Measurements from ENCODE around the gene TMEM240.
A peak's percentile ranks its signal among the peaks of the same experiment; 100 is the strongest.
"Not testable (repeated sequence)": the region's sequence is repeated elsewhere in the genome, so short reads cannot be mapped to it uniquely, and the experiment has no call there.

Gene TMEM240

DNA sequence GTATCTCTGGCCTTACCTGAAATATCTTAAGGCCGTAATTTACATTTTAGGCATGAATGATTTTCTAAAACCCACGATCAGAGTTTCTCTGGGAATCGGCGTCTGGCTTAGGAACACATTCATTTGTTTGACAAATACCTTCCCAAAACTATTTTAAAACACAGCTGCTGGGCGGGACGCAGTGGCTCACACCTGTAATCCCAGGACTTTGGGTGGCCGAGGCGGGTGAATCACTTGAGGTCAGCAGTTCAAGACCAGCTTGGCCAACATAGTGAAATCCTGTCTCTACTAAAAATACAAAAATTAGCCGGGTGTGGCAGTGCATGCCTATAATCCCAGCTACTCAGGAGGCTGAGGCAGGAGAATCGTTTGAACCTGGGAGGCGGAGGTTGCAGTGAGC lies 16.5 kb upstream of the TMEM240 start:
- not testable (repeated sequence) for DNase-seq

DNA sequence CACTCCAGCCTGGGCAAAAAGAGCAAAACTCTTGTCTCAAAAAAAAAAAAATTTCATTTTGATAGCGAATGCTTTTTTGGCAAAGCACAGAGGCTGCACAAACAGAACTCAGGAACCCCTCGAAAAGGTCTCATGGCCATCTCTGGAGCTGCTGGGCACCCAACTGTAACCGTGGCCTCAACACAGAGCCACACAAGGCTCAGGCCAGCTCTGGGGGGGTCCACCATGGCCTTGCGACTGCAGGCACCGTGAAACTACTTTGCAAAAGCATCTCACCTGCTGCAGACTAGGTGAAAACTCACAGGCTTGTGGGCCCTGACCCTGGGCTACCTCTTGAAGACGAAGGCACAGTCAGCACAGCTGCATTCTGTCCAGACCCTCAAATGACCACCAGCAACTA lies 16.1 kb upstream of the TMEM240 start:
- no peak for DNase-seq

DNA sequence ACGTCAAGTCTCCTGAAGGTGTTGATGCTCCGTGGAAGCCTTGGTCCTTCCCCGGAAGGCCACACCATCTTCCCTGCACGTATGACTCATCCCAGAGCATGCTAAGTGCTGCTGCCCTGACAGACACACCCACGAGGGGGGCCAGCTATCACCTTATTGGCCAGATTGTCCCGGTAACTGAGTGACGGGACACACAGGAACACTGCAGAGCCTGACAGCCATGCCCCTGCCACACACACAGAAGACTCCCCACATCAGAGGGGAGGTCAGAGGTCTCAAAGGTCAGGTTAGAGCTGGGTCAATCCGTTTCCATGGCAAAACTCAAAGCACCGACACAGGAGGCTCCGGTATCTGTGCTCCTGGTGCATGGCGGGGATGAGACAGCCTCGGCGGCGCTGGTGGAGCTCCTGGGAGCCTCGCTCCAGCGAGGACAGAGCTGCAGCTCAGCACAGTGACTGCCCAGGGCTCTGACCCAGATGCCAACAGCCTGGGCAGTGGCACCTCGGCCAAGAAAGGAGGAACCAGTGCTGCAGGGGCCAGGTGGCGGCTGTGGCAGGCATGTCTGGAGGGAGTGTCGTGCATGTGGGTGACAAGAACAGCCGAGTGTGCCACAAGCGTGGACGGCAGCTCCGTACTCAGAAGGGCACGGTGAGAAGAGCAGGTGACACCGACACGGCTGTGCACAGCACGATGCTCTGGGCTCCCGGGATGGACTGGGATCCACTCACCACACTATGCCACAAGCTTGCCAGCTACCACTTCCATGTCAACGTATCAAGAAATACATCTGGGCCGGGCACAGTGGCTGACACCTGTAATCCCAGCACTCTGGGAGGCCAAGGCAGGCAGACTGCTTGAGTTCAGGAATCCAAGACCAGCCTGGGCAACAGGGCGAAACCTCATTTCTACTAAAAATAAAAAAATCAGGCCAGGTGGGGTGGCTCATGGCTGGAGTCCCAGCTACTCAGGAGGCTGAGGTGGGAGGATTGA lies 14.8 kb upstream of the TMEM240 start:
- DNase-seq: no peak

DNA sequence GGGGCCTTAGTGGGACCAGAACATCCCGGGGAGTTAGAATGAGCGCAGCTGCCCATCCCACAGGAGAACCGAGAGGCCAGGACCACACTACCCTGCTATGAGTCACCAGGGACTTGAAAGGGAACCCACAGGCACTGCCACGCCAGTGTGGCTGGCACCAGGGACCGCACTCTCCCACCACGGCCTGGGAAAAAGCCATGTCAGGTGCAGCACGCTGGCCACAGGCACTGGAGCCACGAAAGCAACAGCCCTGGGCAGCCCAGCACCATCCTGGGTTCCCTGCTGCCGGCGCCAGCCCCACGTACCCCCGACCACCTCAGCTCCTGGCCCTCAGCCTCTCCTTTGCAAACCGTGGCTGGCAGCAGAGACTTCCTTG lies 14.1 kb upstream of the TMEM240 start:
- no peak for DNase-seq

DNA sequence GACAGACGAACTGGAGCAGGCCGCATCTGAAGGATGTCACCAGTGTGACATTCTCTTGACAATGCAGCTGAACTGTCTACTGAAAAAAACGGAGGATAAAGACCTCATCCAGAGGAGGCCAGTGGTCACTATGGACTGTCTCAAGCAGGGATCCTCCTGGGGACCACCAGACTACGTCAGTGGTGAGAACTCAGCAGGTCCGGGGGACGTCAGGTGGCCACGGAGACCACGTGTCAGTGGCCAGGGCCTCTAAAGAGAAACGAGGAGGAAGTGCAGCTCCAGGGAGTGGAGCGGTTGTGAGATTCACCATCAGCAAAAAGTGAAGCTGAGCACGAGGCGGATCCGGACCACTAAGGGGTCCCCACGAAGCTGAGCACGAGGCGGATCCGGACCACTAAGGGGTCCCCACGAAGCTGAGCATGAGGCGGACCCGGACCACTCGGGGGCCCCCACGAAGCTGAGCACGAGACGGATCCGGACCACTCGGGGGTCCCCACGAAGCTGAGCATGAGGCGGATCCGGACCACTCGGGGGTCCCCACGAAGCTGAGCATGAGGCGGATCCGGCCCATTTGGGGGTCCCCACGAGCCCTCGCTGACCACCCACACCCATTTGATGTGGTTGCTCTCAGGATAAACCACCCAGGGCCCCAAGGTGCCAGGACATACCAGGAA lies 13.5 kb upstream of the TMEM240 start:
- DNase-seq: no peak

DNA sequence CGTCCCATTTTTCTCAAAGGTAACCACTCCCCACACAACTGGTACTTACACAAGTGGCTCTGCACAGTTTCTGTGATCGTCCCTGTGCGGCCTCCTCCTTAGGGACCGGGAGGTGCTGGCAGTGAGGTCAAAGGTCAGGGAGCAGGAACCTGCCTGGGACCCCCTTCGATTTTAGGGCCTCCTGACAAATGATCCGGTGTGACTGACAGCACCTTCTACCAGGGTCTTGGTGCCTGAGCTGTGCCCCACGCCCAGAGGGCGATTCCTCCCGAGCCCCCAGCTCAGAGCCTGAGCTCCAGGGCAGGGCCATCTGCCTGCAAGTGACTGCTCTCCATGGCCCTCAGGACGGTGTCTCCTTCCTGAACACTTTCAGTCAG lies 11.8 kb upstream of the TMEM240 start:
- no peak for DNase-seq

DNA sequence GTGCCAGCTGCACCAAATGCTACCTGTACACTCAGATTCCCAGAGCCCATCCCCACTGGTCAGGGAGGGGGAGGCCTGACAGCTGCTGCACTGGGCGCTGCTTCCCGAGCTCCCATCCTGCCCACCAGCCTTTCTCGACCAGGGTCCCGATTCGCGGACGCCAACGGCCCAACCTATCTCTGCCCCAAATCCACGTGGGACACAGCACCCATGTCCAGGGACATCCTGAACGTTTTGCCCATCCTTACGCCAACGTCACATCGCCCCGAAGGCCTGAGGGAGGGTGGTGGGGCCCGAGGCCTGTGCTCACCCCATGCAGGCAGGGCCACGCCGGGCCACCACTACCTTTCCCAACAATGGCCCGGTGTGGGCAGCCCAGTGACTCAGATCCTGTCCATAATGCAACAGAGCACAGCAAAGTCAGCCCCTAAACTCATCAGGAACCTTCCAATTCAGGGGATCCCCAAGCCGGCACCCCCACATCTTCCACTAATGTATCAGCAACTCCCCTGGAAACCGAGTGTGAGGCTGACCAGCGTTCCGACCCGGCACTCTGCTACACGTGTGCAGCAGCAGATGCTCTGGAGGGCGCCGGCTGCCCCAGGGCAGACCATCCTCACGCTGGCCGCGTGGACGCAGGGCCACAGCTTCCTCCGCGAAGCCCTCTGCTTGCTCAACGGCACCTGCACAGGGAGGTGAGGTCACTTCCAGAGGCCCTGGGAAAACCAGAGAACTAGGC lies 11.3 kb upstream of the TMEM240 start:
- DNase-seq: no peak

DNA sequence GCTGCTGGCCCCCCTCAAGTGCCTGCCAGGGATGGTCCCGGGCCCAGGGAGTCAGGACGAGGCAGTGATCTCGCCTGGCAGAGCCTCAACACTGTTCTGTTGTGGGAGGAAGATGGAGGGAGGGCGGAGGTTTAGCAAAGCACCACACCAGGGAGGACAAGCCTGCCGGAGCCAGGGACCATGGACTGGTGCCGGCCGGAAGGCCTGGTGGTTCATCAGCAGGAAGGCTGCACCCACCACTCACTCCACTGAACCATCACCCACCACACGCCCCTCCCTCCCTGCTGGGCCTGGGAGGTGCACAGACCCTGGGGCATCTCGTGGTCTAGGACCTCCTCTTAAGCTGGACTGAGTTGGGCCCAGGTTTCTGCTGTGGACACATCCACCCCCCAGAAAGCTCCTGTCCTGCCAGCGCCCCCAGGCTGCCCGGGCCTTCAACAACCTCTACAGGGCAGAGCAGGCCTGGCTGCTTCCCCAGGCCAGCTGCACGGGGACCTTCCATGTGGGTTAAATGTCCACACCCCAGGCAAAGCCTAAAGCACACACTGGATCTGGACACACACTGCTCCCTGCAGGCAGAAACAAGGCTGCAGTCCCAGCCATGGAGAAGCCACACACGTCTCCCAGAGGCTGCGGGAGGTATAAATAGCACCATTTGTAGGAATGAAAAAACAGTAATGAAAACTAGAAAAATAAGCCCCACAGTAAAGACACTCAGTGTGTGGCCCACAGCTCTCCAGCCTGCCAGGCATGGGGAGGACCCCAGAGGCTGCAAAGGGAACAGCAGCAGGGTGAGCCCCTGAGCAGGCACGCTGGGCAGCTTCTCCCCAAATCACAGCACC lies 10.4 kb upstream of the TMEM240 start:
- DNase-seq: no peak

DNA sequence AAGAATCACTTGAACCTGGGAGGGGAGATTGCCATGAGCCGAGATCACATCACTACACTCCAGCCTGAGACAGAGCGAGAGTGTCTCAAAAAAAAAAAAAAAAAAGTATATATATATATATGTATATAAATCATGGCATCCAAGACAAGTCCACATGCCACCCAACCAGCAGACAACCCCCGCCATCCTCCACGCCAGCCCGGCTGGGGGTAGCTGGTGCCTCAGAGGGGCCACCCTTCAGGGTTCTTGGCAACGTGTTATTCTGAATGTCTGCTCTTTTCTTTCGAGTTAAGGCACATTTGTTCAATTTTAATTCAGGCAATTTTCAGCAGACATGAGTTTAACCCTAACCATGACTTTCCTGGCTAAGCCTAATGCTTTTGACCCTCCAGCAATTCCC lies 9.7 kb upstream of the TMEM240 start:
- no peak for DNase-seq

DNA sequence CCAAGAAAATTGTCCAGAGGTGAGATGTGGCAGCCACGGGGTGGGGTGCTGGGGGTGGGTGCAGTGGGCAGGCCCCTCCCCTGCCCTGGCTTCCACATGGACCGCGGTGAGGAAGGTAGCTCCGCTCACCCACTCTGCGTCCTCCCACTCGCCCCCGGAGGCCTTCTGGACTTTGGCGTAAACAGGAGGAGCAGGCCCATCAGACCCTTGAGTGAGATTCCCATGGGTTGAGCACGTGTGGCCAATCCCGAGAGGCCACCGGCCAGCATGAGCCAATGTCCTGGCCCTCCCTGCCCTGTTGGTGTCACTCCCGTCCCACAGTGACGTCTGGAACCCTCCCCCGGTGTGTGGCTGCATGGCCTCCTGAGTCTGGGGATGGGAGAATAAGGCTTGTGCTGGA lies 8.2 kb upstream of the TMEM240 start:
- no peak for DNase-seq

DNA sequence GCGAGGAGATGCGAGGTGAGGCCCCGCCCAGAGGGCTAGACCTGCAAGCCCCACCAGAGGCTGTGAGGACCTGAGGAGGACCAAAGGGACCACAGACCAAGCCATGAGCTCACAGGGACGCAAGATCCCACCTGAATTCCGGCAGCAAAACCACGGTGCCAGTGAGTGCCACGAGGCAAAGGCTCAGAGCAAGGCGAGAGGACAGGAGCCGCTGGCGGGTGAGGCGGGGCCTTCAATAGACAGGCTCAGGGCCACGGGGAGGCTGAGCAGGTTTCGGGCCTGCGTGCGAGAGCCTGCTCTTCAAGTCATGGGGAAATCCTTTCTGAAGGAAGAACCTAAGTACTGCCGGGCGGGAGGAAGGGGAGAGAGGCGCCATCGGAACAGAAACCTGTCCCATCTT lies 7.1 kb upstream of the TMEM240 start:
- DNase-seq: no peak

DNA sequence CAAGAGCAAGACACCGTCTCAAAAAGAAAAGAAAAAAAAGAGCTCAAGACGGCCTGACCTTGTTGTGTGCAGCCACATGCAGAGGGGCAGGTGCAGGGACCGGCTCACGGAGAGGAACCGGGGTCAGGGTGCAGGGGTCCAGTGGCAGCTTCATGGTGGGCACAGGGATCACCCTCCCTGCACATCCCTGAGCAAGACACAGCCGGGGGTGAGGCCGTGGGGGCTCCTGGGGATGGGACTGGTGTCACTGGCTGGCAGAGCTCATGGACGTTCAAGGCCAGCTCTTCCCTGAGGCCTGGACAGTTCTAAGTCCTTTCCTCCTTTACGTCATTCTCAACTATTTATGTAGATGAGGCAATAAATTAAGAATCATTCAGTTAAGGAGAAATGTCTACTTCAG lies 6.6 kb upstream of the TMEM240 start:
- no peak for DNase-seq

DNA sequence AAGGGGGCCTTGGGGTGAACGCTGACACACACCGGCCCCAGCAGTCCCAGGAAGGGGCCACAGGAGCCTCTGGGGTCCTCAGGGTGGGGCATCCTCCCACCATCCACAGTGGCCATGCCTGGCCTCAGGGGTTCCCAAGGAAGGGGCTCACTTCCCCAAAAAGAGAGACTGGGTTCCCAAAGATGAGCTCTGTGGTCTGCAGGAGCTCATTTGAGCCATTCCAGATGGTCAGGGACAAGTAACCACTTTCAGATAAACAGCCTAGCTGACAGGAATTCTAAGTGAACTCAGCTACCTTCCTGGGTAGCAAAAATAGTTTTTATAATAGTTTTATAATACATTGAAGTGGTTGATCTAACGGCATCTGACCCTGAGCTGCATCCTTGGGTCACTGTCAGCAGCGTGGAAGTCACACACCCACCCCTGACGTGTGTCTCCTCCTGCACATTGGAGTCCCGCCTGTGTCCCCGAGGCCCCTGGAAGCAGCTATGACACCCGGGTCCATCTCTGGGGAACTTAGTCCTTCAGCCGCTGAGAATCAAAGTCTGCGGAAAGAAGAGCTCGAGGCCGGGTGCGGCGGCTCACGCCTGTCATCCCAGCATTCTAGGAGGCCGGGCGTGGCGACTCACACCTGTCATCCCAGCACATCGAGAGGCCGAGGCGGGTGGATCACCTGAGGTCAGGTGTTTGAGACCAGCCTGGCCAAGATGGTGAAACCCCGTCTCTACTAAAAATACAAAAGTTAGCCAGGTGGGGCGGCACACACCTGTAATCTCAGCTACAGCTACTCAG lies 5.7 kb upstream of the TMEM240 start:
- DNase-seq: no peak

DNA sequence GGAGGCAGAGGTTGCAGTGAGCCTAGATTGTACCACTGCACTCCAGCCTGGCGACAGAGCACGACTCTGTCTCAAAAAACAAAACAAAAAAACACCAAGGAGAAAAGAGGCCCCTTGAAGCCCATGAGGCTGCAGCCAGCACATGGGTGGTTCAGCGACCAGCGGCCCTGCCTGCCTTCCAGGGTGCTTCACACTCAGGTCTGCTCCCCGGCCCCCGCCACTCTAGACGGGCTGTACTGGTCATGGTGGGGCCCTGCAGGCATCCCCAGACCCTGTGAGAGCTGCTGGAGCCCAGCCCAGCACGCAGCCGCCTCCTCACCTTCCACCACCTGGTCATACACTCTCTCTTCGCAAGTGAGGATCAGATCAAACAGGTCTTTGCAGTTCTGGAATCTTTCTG lies 4.1 kb upstream of the TMEM240 start:
- DNase-seq: no peak

DNA sequence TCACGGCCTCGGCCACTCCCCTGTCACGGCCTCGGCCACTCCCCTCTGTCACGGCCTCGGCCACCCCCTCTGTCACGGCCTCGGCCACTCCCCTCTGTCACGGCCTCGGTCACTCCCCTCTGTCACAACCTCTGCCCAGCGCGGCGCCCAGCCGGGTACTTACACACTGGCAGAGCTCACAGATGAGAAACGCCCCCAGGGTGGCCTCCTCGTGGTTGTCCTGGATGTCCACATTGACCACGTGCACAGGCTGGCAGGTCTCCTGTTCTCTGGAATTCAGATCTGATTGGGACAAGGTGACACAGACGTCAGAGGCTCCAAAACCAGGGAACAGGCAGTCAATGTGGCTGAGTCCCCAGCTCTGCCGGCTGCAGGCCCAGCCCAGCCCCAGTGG lies 3.3 kb upstream of the TMEM240 start:
- no peak for DNase-seq

DNA sequence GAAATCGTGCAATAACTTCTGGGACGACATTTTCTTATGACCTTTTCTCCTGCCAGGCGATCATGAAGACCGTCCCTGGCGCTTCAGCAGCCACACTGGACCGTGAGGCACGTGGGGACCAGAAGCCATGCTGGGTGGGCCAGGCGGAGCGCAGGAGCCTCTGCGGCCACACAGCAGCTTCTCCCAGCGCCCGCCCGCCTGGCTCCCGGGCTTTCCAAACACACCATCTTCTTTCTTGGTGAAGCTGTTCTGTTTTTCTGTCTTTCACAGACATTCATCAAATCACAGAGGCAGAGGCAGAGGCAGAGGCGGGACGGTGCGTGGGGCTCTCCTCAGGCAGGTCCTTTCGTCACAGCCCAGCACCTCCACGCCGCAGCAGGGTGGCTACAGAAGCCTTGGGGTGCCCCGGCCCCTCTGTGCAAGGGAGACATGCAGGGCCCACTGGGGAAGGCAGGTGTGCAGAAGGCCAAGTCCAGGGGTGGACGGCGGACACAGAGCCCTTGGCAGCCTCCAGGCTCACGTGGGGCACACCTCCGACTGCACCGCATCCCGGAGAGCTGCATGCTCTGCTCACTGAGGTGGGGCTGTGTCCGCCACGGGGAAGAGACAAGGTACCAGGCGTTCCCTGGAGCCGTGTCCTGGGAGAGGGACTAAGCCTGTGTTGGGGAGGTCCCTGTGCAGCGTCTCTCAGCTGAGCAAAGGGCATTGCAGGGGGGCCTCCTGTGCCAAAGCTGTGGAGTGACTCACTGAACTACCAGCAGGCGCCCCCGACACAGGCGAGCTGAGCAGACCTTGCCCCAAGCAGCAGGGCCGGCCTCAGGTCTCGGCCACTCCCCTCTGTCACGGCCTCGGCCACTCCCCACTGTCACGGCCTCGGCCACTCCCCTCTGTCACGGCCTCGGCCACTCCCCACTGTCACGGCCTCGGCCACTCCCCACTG lies 2.6 kb upstream of the TMEM240 start:
- DNase-seq: no peak

DNA sequence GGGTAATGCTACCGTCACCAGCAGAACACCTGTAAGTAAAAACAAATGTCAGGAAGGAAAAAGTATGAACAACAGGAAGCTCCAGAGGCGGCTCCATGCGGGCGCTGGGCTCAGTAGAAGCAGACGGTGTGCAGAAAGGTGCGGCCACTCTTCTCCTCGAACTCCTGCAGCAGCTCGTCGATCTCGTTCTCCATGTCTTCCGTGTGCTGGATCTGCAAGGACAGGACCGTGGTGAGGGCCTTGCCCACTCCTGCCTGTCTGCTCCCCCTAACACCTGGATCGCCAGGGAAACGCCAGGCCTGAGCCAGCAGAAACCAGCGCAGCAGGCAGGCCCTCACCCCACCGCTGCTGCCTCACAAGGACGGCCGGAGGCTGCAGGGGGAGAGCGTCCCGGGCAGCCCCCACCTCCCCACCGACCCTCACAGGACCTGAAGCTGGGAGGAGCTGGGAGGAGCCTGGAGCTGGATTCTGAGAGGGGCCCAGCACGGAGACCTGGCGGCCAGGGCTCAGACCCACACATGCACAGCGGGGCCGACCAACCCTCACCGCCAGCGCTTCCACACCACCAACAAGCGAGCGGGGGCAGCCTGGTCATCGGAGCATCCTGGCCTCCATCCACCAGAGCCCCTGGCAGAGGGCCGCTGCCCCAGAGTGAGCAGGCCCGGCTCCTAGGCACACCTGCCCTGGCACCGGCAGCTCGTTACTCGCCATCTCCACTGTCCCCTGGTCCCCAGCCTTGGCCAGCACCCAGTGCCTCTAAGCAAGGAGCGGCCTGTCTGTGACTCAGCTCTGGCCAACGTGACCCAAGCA lies 1.7 kb upstream of the TMEM240 start:
- peak; percentile 41 for DNase-seq

DNA sequence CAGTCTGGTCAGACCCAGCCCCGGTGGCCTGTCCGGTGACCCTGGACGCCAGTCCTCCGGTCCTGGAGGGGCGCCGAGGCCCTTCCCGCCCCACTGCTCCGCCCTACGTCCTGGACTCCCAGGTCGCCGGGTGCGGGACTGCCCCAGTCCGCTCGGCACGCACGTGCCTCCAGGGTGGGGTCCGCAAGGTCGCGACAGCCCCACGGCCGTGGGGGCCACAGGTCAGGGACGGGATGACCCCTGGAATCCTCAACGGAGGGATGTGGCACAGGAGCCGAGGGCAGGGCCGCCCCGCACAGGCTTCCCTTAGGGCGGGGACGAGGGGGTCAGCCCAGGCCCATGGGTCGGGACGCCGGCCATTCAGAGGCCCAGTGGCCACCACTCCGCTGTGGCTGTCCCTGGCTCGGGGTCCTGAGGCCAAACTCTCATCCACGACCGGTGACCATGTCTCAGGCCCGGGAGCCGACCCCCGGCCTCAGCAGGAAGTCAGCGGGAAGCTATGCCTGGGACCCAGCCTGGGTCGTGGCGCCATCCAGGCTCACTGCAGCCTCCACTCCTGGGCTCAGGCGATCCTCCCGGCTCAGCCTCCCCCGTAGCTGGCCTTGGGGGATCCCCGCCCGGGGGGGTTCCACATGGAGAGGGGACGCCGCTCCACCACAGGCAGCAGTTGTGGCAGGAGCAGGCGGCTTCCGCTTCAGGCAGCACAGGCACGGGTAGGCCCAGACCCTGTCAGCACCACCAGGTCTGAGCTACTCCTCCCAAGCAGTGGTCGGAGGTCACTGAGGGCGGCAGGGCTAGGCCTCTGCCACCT lies 599 bp upstream of the TMEM240 start:
- DNase-seq: no peak

Measured in NCI-H510A treated with DMSO at 0.1 percent for 48 hours (cell line).